PFSK-1 (cell line): ENCODE measurements around the gene GALK1.

ENCODE experiments used
- POLR2AphosphoS5 ChIP-seq: IDR thresholded peaks from 2 replicates; pipeline ENCODE4 v1.6.1; 2012; ENCODE audit warnings: low read depth, mild to moderate bottlenecking, control low read depth, low read length, moderate library complexity
- REST ChIP-seq, 2 experiments: IDR thresholded peaks; 2 replicates each; pipeline versions ENCODE4 v1.6.1 to v1.8.0; 2011 to 2012; ENCODE audit warnings: low read depth in 2 of 2, low read length in 2 of 2, control low read depth in 1 of 2, inconsistent platforms in 1 of 2, mild to moderate bottlenecking in 1 of 2, moderate library complexity in 1 of 2; ENCODE audit not compliant: insufficient read depth in 1 of 2
- SIN3A ChIP-seq: IDR thresholded peaks from 2 replicates; pipeline ENCODE4 v1.6.1; 2012; ENCODE audit warnings: mild to moderate bottlenecking, low read length, moderate library complexity, borderline replicate concordance; ENCODE audit not compliant: insufficient read depth
- TAF1 ChIP-seq: IDR thresholded peaks from 2 replicates; pipeline ENCODE4 v1.6.1; 2012; ENCODE audit warnings: low read length, control low read depth, borderline replicate concordance; ENCODE audit not compliant: insufficient read depth

- TF ChIP-seq TAF1 (no peak), POLR2AphosphoS5 (no peak), REST (IDR thresholded peaks at IDR 0.05; ENCODE audit: insufficient read depth in 1 of 2, low read depth in 2 of 2, low read length in 2 of 2) (no peak), SIN3A (no peak)
Observed at GRCh38 chr17:75729351-75729750, 35.6 kb downstream of the GALK1 start.
